ENCODE data around the gene ZDHHC14.

The ZDHHC14 gene

DNA sequence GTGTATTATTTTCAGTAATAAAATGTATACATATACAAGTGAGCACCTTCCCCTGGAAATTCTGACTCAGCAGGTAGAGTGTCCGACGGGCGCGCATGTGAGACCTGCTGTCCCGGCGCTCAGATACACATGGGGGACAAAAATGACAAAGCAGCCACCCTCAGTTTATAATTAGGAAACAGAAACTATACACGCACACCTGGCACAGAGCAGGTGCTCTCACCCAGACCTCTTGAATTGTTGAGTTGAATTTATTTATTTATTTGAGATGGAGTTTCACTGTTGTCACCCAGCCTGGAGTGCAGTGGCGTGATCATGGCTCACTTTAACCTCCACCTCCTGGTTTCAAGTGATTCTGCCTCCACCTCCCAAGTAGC is 180.4 kb downstream of the ZDHHC14 start:
- TF ChIP-seq, protein P1, sequence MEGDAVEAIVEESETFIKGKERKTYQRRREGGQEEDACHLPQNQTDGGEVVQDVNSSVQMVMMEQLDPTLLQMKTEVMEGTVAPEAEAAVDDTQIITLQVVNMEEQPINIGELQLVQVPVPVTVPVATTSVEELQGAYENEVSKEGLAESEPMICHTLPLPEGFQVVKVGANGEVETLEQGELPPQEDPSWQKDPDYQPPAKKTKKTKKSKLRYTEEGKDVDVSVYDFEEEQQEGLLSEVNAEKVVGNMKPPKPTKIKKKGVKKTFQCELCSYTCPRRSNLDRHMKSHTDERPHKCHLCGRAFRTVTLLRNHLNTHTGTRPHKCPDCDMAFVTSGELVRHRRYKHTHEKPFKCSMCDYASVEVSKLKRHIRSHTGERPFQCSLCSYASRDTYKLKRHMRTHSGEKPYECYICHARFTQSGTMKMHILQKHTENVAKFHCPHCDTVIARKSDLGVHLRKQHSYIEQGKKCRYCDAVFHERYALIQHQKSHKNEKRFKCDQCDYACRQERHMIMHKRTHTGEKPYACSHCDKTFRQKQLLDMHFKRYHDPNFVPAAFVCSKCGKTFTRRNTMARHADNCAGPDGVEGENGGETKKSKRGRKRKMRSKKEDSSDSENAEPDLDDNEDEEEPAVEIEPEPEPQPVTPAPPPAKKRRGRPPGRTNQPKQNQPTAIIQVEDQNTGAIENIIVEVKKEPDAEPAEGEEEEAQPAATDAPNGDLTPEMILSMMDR (IDR thresholded peaks at IDR 0.05): no peak

DNA sequence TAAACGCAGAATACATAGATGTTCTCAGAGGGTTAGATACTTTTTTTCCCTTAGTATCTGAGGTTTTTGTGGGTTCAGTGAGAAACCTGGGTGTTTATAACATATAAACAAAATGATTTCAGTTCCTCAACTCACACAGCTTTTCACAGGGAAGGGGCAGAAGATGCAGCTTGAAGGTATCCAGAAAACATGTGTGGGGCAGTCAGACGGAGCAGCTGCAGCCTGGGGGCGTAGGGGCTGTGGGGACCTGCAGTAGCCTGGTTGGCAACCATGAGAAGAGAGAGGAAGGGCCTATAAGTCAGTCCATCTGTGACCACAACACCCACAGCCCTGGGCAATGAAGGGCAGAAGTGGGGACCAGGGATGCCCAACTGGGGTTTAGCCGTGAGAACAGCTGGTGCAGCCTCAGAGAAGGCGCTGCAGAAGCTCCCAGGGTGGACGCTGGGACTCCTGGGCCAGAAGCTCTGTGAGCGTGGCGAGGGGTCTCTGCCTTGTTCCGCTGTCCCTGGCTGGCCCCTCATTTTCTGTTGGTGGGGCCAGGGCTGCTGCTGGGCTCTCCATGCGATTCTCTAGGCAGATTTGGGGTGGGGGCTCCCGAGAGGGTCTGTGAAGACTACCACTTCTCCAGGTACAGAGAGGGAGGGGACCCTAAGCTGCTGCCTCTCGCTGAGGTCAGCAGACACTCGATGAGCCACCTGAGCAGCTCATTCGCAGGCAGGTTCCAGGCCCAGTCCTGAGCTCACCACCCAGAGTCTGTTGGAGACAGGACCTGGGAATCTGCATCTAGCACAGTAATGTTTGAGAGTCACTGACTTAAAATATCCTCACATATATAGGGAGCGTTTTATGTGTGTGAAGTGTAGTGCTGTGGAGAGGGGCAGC is 181.2 kb downstream of the ZDHHC14 start:
- TF ChIP-seq, protein P1 (IDR thresholded peaks at IDR 0.05): no peak

DNA sequence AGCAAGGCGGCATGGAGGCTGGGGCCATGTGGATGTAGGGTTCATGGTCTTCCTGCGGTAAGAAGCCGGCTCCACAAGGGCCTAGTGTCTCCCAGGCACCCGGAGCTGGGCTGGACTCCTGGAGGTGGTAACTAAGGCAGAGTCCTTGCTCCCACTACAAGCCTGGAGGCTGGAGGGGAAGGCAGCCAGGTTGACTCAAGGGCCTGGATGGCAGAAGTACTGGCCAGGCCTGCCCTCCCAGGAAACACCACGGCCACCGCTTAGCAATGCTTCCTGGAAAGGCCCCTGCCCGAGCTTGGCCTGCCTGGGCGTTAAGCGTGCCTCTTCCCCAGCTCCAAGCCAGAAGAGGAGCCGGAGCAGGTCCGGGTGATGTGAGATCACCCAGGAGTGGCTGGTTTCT is 182.0 kb downstream of the ZDHHC14 start:
- TF ChIP-seq, protein P1 (IDR thresholded peaks at IDR 0.05): no peak

DNA sequence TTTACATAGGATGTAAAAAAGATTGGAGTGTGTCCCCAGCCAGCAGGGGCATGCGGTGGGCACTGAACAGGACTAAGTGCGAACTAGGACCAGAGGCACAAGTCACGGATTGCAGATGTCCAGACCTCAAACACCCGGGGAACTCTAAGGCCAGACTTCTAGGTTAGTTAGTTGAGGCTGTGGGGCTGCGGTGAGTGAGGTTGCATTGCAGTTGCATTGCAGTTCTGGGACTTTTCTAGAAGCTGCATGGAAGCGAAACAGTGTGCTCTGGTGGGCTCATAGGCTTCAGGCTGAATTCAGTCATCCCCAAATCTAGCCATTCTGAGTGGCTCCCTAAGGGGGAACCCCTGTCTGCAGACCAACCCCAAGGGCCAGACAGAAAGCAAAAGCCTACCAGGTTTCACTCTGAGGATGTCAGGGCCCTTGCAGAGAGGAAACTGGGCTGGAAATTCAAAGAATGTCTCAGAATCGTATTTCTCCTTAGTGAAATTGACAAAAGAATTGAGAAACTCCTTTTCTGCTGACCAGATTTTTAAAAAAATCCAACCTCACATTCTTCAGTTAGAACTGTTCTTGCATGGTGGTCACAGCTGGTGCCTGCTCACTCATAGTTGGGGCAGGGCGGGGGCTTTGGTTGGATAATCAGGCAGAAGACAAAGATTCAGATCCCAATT is 182.8 kb downstream of the ZDHHC14 start:
- TF ChIP-seq, protein P1 (IDR thresholded peaks at IDR 0.05): no peak

DNA sequence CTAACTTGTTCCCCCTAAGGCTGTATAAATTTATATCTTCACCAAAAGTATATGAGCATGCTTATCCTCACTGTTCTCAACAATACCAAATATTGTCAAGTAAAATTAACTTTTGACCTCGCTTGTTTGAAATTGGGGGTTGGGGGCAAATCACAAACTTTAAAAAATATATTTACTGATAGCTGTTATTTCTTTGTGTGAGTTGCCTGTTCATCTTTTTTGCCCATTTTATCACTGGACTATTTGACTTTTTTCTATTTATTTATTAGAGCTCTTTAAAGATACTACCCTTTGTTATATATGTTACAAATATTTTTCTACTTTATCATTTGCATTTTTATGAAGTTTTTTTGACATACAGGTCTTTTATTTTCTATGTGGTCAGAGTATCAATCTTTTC is 187.7 kb downstream of the ZDHHC14 start:
- TF ChIP-seq, protein P1 (IDR thresholded peaks at IDR 0.05): no peak

DNA sequence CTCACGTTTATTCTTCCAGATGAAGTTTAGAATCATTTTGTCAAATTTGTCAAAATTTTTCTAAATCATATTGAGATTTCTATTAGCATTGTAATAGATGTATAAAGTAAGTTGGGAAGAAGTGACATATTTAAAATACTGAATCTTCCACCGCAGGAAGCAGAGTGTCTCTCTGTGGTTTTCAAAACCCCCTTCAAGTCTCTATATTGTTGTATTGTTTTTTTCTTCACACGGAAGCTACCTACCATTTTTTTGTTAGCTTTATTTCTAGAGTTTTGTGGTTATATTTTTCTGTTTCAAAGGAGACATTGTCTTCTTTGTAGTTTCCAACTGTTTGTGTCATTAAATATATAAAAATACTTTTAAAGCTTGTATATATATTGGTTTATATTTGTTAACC is 188.6 kb downstream of the ZDHHC14 start:
- TF ChIP-seq, protein P1 (IDR thresholded peaks at IDR 0.05): no peak

DNA sequence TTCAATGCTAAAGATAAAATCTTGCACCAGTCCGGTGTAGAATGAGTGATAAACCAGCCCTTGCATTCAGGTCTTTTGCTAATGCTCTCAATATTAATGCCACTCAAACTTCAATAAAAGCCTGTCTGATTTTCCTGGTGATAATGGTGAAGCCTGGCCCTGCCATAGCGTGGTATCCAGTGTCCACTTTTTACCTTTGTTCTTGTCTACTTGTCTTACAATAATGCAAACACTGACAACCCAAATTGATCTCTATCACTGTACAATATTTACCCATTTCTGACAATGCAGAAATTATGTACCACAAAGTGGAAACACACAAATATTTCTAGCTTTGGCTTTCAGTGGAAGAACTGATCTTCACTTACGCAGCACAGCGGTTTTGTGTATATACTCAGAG is 189.1 kb downstream of the ZDHHC14 start:
- TF ChIP-seq, protein P1 (IDR thresholded peaks at IDR 0.05): no peak

Measured in LNCAP (cell line).